GM12874 (cell line): ENCODE data around the gene ACOX1.

Experiments
- TF ChIP-seq, protein P1 (sequence below): IDR thresholded peaks from 2 replicates; pipeline ENCODE4 v1.5.1; 2011; ENCODE audit warnings: low read depth, mild to moderate bottlenecking, control low read depth, low read length, moderate library complexity; ENCODE audit not compliant: insufficient read depth

ACOX1 gene

DNA sequence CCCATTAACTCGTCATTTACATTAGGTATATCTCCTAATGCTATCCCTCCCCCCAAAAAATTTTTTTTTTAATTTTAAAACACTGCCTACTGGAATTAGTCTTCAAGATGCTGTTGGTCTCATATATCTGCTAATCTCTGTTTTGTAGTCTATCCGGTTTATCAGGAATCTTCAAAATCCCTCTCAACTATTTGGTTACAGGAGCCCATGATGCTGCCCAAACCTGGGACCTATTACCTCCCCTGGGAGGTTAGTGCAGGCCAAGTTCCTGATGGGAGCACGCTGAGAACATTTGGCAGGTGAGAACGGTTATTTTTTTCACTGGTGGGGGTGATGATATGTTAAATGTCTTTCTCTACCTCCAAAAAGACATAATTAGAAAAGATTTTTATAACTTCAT is 7.0 kb upstream of the ACOX1 start:
- TF ChIP-seq, protein P1, sequence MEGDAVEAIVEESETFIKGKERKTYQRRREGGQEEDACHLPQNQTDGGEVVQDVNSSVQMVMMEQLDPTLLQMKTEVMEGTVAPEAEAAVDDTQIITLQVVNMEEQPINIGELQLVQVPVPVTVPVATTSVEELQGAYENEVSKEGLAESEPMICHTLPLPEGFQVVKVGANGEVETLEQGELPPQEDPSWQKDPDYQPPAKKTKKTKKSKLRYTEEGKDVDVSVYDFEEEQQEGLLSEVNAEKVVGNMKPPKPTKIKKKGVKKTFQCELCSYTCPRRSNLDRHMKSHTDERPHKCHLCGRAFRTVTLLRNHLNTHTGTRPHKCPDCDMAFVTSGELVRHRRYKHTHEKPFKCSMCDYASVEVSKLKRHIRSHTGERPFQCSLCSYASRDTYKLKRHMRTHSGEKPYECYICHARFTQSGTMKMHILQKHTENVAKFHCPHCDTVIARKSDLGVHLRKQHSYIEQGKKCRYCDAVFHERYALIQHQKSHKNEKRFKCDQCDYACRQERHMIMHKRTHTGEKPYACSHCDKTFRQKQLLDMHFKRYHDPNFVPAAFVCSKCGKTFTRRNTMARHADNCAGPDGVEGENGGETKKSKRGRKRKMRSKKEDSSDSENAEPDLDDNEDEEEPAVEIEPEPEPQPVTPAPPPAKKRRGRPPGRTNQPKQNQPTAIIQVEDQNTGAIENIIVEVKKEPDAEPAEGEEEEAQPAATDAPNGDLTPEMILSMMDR, result no peak

DNA sequence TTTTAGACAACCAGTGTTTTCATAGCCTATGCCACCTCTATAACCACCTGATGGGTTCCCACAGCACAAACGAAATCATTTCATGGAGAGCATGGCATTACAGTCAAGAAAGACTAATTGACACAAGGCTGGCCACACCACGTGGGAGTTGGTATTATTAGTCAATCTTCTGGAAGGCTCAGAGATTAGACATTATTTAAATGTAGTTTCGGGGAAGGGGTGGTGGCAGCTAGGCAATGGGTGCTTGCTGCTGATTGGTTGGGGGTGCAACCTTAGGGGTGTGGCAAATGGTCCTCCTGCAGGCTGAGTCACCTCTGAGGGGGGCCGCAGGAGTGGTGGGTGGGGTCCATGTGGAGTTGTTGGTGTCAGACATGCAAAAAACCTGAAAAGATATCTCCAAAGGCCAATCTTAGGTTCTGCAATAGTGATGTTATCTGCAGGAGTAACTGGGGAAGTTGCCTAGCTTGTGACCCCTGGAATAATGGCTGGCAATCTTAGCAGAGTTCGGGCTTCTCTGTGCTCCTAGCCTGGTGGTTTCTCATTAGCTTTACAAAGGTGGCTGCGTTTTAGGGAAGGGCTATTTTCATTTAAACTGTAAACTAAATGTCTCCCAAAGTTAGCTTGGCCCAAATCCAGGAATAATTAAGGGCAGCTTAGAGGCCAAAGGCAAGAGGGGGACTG is 4.7 kb upstream of the ACOX1 start:
- TF ChIP-seq, protein P1, result no peak

DNA sequence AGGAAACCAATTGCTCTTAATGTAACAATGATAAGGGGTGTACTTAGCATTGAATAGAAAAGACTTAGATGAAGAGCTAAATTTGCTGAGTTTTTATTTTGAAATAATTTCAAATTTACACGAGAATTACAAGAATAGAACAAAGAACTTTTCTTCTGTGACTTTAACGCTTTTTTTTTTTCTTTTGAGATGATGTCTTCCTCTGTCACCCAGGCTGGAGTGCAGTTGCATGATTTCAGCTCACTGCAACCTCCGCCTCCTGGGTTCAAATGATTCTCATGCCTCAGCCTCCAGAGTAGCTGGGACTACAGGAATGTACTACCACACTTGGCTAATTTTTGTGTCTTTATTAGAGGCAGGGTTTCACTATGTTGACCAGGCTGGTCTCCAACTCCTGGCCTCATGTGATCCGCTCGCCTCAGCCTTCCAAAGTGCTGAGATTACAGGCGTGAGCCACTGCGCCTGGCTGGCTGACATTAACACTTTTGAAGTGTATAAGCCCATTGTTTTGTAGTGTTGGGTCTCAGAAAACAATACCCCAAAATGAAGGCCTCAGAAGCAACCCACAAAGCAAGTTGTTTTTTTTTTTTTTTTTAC is 2.2 kb upstream of the ACOX1 start:
- TF ChIP-seq, protein P1, result no peak

DNA sequence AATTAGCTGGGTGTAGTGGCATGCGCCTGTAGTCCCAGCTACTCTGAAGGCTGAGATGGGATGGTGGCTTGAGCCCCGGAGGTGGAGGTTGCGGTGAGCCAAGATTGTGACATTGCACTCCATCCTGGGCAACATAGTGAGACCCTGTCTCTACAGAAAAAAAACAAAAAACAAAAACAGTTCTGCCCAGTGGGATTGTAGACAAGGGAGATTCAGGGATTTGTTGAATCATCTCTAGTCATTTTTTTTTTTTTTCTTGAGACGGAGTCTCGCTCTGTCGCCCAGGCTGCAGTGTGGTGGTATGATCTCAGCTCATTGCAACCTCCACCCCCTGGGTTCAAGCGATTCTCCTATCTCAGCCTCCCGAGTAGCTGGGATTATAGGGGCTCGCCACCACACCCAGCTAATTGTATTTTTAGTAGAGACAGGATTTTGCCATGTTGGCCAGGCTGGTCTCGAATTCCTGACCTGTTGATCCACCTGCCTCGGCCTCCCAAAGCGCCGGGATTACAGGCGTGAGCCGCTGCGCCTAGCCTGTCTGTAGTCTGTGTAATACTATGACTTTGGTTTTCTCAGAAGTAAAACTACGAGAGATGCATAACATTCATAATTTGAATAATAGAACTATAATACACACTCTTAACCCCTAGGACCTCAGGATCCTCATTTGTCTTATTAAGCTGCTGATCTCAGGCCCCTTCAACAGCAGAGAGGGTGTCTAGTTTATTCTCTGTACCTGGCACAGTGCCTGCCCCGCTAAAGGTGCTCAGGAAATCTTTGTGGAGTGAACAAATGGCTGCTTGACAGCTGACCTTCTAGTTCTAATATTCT is 1.4 kb upstream of the ACOX1 start:
- TF ChIP-seq, protein P1, result no peak

DNA sequence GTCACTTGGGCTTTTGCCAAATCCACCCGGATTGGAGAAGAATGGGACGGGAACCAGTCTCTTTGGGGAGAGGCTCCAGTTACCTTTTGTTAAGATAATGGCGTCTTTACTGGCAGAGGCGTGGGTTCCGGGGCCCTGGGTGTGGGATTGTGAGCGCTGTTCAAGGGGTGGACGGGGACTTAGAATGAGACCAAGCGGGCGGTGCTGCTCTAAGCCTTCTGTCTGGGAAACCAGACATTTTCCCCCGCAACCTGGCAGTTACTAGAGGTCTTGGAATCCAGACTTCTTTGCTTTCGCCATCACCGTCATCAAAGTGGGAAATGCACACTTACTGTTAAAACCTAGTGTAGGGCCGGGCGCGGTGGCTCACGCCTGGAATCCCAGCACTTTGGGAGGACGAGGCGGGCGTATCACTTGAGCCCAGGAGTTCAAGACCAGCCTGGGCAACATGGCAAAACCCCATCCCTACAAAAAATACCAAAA is 780 bp upstream of the ACOX1 start:
- TF ChIP-seq, protein P1, result no peak

DNA sequence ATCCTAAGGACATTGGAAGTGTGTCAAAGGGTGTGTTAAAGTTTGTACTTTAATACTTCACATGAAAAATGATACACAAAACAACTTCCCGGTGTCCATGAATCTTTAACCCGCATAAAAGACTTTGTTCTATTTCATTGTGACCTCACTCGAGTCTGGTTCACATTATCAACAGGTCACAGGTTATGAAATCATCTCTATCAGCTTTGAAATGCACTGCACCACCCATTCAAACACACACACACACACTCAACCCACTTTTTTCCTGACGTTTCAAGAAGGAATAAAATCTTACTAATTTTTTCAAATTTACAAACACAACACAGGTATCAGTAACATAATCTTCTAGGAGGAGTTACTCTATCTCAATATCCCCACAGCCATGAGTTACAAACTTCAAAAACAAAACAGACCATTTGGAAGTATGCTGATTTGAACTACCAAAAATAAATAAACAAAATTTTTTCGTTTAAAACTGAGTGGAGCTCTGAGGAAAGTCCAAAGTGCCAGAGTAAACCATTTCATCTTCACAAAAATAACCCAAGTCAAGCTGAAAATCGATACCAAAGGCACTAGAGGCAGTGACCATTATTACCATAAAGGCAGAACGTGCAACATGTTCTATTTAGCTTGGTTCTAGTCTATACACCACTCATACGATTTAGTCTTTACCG is 2.7 kb downstream of the ACOX1 start:
- TF ChIP-seq, protein P1, result no peak

DNA sequence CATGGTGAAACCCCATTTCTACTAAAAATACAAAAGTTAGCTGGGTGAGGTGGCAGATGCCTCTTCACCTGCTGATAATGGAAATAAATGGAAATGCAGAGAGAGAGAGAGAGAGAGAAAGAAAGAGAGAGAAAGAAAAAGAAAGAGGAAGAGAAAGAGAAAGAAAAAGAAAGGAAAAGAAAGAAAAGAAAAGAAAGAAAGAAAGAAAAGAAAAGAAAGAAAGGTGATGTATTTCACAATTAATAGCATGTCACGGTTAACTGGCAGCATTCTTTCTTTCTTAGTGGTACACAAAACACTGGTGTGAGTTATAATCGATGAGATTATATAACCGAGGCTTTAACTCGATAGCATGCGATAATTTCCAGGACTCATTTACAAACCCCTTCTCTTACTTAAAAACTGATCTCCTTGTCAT is 3.2 kb downstream of the ACOX1 start:
- TF ChIP-seq, protein P1, result no peak
